ENCODE data around the gene NCAPD2.
A peak's percentile ranks its signal among the peaks of the same experiment; 100 is the strongest.
"Not testable (repeated sequence)": the region's sequence is repeated elsewhere in the genome, so short reads cannot be mapped to it uniquely, and the experiment has no call there.

NCAPD2 gene

DNA sequence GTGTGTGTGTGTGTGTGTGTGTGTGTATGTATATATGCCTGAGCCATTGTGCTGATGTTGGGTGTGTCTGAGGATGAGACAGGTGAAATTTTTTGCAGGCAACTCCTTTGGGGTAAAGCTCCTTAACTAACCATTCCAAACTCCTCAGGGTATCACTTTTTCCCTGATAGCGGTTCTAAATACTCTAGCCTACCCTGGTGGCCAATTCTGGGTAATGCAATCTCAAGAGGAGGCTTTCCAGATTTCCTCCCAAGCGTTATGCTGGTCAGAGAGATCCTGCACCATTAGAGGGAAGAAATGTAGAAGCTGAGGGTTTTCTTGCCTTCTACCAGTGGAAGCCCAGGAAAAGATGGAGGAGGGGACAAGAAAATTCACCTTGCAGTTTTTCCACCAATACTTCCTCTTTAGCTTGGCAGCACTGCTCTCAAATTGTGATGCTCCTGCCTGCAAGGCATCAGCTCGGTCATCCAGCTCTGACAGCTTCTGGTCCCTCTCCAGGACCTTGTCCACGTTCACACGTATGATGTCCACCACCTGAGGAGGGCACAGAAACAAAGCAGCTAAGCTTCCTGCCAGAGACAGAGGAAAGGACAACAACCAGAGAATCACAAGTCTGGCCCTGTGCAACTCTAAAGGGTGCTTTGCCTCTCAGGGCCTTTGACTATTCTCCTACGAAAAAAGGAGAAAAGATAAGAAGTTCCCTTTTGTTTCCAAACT is 28.3 kb upstream of the NCAPD2 start:
- DNase-seq (ENCODE audit: low read depth in 2 of 2), result no peak

DNA sequence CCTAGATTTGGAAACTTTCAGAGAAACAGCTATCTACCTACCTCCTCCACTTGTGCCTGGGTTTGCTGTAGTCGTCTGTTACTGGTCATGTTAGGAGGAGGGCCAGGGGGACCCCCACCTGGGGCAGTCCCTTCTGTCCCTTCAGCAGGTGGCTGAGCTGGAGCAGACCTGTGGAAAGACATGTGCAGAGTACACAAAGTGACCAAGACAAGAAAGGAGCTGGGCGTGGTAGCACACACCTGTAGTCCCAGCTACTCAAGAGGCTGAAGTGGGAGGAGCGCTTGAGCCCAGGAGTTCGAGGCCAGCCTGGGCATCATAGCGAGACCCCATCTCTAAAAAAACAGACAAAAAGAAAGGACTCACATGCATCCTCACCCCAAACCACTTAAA is 27.7 kb upstream of the NCAPD2 start:
- no peak for DNase-seq (ENCODE audit: low read depth in 2 of 2)

DNA sequence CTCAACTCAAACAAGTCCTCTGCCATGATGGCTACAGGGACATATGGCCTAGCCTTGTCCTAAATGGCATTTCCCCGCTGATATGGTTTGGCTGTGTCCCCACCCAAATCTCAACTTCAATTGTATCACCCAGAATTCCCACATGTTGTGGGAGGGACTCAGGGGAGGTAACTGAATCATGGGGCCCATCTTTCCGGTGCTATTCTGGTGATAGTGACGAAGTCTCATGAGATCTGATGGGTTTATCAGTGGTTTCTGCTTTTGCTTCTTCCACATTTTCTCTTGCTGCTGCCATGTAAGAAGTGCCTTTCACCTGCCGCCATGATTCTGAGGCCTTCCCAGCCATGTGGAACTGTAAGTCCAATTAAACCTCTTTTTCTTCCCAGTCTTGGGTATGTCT is 27.2 kb upstream of the NCAPD2 start:
- DNase-seq (ENCODE audit: low read depth in 2 of 2), result not testable (repeated sequence)

DNA sequence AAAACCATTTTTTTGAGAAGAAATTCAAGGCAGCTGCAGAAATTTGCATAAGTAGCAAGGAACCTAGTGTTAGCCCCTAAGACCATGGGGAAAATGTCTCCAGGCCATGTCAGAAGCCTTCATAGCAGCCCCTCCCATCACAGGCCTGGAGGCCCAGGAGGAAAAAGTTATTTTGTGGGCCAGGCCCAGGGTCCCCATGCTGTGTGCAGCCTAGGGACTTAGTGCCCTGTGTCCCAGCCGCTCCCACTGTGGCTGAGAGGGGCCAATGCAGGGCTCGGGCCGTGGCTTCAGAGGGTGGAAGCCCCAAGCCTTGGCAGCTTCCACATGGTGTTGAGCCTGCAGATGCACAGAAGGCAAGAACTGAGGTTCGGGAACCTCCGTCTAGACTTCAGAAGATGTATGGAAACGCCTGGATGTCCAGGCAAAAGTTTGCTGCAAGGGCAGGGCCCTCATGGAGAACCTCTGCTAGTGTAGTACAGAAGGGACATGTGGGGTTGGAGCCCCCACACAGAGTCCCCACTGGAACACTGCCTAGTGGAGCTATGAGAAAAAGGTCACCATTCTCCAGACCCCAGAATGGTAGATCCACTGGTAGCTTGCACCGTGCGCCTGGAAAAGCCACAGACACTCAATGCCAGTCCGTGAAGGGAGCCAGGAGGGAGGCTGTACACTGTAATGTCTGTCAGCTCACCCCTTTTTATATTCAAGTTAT is 26.2 kb upstream of the NCAPD2 start:
- DNase-seq (ENCODE audit: low read depth in 2 of 2), result not testable (repeated sequence)

DNA sequence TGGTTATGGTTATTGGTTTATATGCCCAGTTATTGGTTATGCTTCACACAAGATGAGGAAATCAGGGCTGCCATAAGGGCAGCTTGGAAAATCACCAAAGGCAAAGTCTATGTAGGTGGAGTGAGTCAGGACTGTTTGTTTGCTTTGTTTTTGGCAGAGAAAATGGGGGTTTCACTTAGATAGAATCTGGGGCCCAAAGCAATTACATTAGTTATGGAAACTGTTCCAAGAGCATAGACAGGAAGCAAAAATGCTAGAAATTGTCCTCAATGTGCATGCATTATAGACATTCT is 25.7 kb upstream of the NCAPD2 start:
- no peak for DNase-seq (ENCODE audit: low read depth in 2 of 2)

DNA sequence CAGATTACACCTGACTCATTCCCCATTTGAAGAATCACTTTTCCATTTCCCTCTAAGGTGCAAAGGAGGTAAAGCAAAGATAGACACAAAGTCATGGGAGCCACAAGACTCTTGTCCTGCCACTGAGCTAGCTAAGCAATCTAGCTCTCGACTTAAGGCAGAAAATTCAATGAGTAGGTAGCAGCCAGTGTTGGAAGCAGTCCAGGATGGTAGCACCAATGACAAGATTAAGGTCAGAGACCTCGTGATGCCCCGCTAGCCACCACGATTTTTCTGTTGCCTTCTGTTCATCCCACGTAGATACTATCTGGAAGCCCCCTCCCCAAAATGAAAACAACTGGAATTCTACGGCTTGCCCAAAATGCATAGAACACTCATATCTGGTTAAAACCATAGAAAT is 24.8 kb upstream of the NCAPD2 start:
- no peak for DNase-seq (ENCODE audit: low read depth in 2 of 2)

DNA sequence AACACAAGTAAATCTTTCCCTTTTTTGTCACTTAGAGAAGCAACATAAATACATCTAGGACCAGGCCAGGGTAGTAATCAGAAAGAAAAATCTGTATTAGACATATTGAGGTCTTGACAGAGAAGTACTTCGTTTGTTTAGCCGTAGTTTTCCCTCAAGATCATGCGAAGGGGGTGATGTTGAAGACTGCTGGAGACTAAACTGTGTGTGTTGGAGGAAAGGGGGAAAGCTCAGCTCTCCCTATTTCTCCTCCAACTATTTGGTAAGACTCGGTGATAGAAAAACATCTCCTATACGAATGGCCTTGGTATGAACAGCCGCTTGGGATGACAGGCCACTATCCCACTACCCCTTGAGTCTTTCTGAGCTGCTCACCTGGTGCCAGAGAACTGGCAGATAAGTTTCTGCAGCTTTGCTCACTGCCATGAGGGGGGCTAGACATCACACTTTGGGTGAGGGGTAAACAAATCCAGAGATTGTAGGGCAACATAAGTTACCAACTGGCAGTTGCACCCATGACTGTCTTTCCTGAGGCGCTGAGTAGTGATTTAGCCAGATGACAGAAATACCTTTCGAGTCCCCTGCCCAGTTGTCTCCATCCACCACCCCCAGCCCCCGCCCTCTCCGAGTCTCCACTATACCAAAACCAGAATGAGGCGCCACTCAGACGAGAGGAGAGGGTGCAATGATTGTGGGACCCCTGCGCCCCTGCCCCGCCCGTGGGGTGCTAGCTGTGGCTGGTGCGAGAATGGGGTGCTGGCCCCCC is 24.1 kb upstream of the NCAPD2 start:
- no peak for DNase-seq (ENCODE audit: low read depth in 2 of 2)

DNA sequence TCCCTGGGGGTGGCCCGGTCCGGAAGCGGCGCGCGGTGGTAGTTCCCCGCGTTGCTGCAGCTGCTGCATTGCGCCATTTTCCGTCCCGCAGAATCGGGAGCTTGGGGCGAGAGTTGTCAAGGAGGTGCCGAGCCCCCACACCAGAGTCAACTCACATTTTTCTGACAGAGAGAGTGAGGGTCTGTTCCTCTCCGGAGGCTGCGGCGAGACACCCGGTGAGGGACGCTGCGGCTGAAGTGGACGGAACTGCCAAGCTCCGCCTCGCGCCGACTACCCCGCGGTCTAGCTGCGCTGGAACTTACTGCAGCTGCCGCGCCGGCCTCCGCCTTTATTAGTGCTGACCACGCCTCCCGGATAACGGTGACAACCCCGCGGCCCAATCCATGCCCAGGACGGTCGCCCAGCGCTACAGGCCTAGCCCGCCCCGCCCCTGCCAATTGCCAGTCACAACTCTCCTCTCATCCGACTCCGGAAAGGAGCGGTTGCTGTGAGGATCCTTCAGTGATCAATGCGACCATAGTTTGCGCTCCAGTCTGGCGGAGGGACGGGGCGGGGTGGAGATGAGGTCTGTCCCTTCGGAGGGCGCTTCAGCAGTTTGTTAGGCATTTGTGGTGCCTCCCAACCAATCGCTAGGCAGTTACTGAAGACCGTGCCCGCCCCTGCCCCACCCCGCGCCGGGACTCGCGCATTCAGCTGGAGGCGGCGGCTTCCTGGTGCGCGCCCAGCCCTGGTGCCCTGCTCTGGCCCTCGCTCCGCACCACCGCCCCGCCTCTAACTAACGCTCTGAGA is 23.3 kb upstream of the NCAPD2 start, which contains the start of gene VAMP1:
Gene VAMP1, minus strand, starts transcription at position 303 of the 789 bp plus-strand sequence. Its CDS starts 146 bp downstream, at position 157.
- peak; percentile 92 to 96 for DNase-seq (ENCODE audit: low read depth in 2 of 2)

DNA sequence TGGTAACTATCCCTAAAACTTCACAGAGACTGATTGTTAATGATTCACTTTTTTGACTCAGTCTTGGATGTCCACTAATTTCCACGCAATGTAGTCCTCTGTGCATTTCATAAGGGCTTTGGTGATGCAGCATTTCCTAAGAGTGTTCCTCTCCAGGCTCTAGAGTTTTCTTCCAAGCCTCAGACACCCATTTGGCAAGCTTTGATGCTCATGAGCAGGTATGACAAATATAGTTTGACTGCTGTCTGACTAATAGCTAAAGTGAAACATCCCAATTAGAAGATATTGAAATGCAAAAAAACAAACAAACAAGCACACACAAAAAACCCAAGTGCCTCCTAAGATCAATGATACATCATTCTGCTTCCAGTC is 21.9 kb upstream of the NCAPD2 start:
- DNase-seq (ENCODE audit: low read depth in 2 of 2), result no peak

DNA sequence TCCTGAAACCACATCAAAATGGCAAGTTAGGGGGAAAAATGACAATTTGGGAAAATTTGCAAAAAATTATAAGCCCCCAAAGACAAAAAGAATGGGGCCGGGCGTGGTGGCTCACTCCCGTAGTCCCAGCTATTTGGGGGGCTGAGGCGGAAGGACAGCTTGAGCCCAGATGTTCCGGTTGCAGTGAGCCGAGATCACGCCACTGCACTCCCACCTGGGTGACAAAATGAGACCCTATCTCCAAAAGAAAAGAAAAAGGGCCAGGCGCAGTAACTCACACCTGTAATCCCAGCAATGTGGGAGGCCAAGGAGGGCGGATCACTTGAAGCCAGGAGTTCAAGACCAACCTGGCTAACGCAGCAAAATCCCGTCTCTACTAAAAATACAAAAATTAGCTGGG is 21.4 kb upstream of the NCAPD2 start:
- DNase-seq (ENCODE audit: low read depth in 2 of 2), result no peak

DNA sequence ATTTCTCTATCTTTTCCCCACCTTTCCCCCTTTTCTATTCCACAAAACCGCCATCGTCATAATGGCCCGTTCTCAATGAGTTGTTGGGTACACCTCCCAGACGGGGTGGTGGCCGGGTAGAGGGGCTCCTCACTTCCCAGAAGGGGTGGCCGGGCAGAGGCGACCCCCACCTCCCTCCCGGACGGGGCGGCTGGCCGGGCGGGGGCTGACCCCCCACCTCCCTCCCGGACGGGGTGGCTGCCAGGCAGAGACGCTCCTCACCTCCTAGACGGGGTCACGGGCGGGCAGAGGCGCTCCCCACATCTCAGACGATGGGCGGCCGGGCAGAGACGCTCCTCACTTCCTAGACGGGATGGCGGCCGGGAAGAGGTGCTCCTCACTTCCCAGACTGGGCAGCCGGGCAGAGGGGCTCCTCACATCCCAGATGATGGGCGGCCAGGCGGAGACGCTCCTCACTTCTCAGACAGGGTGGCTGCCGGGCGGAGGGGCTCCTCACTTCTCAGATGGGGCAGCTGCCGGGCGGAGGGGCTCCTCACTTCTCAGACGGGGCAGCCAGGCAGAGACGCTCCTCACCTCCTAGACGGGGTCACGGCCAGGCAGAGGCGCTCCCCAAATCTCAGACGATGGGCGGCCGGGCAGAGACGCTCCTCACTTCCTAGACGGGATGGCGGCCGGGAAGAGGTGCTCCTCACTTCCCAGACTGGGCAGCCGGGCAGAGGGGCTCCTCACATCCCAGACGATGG is 18.5 kb upstream of the NCAPD2 start:
- DNase-seq (ENCODE audit: low read depth in 2 of 2), result not testable (repeated sequence)

DNA sequence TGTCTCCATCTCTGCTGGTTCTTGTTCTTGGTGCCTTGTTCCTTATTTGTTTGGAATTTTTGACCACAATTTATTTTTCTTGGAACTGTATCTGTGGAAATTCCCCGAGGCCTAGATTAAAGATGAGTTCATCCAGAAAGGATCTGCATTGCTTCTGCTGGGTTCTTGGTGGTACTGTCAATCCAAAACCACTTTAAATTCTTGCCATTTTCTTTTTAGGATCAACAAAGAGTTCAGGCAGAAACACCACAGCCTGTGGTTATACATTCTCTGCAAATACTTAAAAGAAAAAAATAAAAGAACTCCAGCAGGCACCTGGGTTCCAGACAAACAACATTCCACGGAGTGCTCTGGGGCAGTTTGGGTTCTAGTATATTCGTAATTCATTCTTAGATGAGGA is 17.4 kb upstream of the NCAPD2 start:
- DNase-seq (ENCODE audit: low read depth in 2 of 2), result no peak

DNA sequence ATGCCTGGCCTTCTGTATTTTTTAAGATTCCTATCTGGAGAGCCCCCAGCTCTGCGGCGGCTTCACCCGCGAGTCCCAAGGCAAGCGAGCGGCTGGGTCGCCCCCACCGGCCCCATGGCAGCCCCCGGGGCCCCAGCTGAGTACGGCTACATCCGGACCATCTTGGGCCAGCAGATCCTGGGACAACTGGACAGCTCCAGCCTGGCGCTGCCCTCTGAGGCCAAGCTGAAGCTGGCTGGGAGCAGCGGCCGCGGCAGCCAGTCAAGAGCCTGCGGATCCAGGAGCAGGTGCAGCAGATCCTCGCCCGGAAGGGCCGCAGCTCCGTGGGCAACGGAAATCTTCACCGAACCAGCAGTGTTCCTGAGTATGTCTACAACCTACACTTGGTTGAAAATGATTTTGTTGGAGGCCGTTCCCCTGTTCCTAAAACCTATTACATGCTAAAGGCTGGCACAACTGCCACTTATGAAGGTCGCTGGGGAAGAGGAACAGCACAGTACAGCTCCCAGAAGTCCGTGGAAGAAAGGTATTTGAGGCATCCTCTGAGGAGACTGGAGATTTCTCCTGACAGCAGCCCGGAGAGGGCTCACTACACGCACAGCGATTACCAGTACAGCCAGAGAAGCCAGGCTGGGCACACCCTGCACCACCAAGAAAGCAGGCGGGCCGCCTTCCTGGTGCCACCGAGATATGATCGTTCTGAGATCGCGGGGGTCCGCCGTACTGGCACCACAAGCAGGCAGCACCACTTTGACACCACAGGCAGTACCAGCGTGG is 16.1 kb upstream of the NCAPD2 start:
- not testable (repeated sequence) for DNase-seq (ENCODE audit: low read depth in 2 of 2)

DNA sequence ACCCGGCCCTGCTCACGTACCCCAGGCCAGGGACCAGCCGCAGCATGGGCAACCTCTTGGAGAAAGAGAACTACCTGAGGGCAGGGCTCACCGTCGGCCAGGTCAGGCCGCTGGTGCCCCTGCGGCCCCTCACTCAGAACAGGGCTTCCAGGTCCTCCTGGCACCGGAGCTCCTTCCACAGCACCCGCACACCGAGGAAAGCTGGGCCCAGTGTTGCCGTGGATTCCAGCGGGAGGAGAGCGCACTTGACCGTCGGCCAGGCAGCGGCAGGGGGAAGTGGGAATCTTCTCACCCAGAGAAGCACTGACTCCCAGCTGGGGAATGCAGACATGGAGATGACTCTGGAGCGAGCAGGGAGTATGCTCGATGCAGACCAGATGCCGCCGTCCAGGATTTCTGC is 15.5 kb upstream of the NCAPD2 start:
- no peak for DNase-seq (ENCODE audit: low read depth in 2 of 2)

DNA sequence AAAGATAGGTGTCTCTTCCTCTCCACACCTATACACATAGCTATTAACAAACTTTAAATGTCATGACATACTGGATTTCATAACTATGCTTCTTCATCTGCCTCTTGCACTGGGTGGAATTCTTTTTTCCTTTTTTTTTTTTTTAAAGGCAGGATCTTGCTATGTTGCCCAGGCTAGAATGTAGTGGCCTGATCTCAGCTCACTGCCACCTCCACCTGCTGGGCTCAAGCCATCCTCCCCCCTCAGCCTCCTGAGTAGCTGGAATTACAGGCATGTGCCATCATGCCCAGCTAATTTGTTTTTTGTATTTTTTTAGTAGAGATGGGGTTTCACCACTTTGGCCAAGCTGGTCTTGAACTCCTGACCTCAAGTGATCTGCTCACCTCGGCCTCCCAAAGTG is 5.7 kb upstream of the NCAPD2 start:
- no peak for DNase-seq (ENCODE audit: low read depth in 2 of 2)

DNA sequence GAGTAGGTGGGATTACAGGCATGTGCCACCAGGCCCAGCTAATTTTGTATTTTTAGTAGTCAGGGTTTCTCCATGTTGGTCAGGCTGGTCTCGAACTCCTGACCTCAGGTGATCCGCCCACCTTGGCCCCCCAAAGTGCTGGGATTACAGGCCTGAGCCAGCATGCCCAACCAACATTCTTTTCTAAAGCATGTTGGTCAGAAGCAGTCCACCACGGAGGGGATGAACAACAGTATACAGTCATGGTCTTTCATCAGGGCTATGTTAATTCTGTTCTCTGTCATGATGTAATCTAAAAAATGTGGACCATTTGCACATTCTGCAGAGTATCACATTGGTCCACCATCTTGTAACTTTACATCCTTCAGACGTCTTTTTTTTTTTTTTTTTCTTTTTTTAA is 4.5 kb upstream of the NCAPD2 start:
- DNase-seq (ENCODE audit: low read depth in 2 of 2), result no peak

DNA sequence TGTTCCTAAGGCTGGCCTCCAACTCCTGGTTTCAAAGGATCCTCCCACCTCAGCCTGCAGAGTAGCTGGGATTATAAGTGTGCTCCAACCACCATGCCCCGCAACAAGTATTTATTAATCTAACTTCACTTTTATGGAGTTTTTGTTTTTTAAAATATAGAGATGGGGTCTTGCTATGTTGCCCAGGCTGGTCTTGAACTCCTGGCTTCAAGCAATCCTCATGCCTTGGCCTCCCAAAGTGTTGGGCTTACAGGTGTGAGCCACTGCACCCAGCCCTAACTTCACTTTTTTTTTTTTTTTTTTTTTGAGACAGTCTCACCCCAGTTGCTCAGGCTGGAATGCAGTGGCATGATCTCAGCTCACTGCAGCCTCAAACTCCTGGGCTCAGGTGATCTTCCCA is 3.2 kb upstream of the NCAPD2 start:
- DNase-seq (ENCODE audit: low read depth in 2 of 2), result not testable (repeated sequence)

DNA sequence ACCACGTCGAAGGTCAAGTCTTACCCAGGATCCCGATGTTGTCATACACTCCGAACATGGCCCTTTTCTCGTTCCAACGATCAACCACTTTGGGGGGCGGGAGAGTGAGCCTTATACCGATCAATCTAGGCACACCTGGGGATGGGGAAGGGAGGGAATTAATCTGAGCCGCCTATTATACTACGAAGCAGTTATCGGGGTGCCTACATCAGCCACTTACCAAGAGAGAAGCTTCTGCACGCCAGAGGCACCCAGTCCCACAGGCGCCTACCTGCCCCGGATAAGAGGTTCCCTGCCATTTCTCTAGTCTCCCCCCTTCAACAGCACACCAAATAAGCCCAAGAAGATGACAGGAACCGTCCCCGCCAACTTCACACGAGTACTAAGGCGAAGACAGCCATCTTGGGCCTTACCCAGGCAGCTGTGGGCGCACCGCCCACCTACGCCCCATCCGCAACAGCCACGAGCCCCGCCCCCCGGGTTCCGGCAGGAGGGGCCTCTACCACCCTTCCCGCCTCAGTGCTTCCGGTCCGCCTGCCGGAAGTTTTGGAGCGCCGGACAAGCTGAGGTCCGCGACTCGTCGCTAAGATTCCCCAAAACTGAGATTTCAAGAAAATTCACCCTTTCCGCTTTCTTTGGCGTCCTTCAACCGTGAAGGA is 935 bp upstream of the NCAPD2 start, which contains the start of gene MRPL51:
Gene MRPL51, minus strand, starts transcription at position 425 of the 659 bp plus-strand sequence. Its CDS starts 126 bp downstream, at position 299.
- DNase-seq (ENCODE audit: low read depth in 2 of 2), result peak; percentile 88 to 94

DNA sequence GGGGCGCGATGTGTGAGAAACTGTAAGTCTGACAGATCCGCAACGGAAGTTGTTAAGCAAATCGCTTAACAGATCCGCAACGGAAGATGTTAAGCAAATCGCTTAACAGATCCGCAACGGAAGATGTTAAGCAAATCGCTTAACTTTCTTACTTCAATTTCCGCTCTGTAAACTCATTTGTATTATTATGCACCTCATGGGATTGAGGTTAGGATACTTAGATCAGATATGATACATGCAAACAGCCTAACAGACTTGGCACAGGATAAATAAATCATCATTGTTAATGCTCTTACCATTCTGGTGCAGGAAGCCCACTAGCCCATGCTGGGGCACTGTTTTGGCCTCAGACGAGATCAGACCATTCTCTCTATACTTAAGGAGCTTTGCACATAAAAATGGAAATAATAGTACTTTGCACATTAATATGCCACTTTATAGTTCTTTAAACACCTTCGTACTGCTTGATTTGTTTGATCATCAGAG is 399 bp downstream of the NCAPD2 start:
- DNase-seq (ENCODE audit: low read depth in 2 of 2), result no peak

DNA sequence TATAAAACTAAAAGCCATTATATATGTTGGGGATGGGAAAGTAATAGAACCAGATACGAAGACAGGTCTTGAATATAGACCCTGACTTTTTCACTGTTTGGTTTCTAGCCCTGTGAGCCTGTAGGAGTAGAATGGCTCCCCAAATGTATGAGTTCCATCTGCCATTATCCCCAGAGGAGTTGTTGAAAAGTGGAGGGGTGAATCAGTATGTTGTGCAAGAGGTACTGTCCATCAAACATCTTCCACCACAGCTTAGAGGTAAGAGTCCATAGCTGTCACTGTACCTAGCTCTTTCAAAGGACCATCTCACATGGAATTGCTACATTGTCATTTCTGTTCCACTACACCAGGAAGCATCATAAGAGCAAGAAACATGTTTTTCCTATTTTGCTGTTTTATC is 1.1 kb downstream of the NCAPD2 start:
- no peak for DNase-seq (ENCODE audit: low read depth in 2 of 2)
